Measurements from ENCODE around the gene LRRC15. TPM values are rescaled to one million over a fixed set of nuclear protein-coding genes. Genes with fewer than 3 reads are reported as not detected.

The LRRC15 gene
- total RNA-seq, 1 experiment from 2014 or later, result 0.07 TPM

DNA sequence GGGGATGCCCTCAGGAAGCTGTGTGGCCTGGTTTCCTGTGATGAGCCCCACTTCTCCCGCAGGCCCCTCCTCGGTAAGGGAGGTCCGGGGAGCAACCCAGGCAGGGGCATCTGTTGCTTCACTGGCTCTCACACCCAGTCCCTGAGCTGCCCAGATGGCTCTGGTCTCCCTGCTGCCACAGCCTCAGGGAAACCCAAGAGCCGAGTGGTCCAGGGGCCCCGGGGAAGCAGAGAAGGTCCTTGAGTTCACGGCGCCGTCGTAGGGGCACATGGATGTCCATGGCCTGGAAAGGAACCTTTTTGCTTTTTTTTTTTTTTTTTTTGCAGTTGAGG lies 13.3 kb upstream of the LRRC15 start:
- H3K27me3 Mint-ChIP-seq (ENCODE audit: low read depth), result no peaks in the 10 kb centered on the region; the same call in 1 of the 2 replicates
- no peak for ATAC-seq
- ChIA-PET POLR2A (interaction anchor here (1.1 kb wide), 1 partner anchor 10 kb away, joined by 3 read pairs; no protein-coding TSS in a partner anchor), CTCF (interaction anchor here (0.6 to 2.7 kb wide), 5 partner anchors 23 to 89 kb away, joined by 3 to 9 read pairs (median 3); no protein-coding TSS in a partner anchor)
- no peak overlapping the region for H3K4me3 Mint-ChIP-seq
- peaks cover 43% of the 10 kb centered on the region for H3K4me1 Mint-ChIP-seq
- DNase-seq (ENCODE audit: low spot score), result no peak
- H3K9me3 Mint-ChIP-seq, result no peaks in the 10 kb centered on the region
- H3K36me3 Mint-ChIP-seq, result no peaks in the 10 kb centered on the region
- no peak overlapping the region for H3K27ac Mint-ChIP-seq
- TF ChIP-seq, protein P1, sequence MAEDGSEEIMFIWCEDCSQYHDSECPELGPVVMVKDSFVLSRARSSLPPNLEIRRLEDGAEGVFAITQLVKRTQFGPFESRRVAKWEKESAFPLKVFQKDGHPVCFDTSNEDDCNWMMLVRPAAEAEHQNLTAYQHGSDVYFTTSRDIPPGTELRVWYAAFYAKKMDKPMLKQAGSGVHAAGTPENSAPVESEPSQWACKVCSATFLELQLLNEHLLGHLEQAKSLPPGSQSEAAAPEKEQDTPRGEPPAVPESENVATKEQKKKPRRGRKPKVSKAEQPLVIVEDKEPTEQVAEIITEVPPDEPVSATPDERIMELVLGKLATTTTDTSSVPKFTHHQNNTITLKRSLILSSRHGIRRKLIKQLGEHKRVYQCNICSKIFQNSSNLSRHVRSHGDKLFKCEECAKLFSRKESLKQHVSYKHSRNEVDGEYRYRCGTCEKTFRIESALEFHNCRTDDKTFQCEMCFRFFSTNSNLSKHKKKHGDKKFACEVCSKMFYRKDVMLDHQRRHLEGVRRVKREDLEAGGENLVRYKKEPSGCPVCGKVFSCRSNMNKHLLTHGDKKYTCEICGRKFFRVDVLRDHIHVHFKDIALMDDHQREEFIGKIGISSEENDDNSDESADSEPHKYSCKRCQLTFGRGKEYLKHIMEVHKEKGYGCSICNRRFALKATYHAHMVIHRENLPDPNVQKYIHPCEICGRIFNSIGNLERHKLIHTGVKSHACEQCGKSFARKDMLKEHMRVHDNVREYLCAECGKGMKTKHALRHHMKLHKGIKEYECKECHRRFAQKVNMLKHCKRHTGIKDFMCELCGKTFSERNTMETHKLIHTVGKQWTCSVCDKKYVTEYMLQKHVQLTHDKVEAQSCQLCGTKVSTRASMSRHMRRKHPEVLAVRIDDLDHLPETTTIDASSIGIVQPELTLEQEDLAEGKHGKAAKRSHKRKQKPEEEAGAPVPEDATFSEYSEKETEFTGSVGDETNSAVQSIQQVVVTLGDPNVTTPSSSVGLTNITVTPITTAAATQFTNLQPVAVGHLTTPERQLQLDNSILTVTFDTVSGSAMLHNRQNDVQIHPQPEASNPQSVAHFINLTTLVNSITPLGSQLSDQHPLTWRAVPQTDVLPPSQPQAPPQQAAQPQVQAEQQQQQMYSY (CRISPR knock-in tag; IDR thresholded peaks at IDR 0.05), result no peak
- no peak for TF ChIP-seq CREB1 (CRISPR knock-in tag; IDR thresholded peaks at IDR 0.05)
- no peak for TF ChIP-seq NR1H2 (CRISPR knock-in tag; IDR thresholded peaks at IDR 0.05)
- no peak for TF ChIP-seq CBFB (CRISPR knock-in tag; IDR thresholded peaks at IDR 0.05; ENCODE audit: low read depth)

GRCh38 chr3:194382196-194382891 lies 12.8 kb upstream of the LRRC15 start:
- TF ChIP-seq HMGXB4 (CRISPR knock-in tag; IDR thresholded peaks at IDR 0.05) (no peak), ZNF423 (CRISPR knock-in tag; IDR thresholded peaks at IDR 0.05) (no peak), OVOL2 (CRISPR knock-in tag; IDR thresholded peaks at IDR 0.05; ENCODE audit: borderline replicate concordance) (no peak), MXD4 (CRISPR knock-in tag; IDR thresholded peaks at IDR 0.05; ENCODE audit: borderline replicate concordance) (no peak), ZNF532 (CRISPR knock-in tag; IDR thresholded peaks at IDR 0.05; ENCODE audit: borderline replicate concordance) (no peak), SMAD4 (CRISPR knock-in tag; IDR thresholded peaks at IDR 0.05) (no peak), ZBTB21 (CRISPR knock-in tag; IDR thresholded peaks at IDR 0.05; ENCODE audit: borderline replicate concordance) (no peak), GABPB1 (CRISPR knock-in tag; IDR thresholded peaks at IDR 0.05) (no peak), CBFB (CRISPR knock-in tag; IDR thresholded peaks at IDR 0.05; ENCODE audit: low read depth) (no peak), IRF2 (CRISPR knock-in tag; IDR thresholded peaks at IDR 0.05; ENCODE audit: borderline replicate concordance, low read depth) (no peak), ZNF219 (CRISPR knock-in tag; IDR thresholded peaks at IDR 0.05; ENCODE audit: borderline replicate concordance) (no peak), FOXJ3 (CRISPR knock-in tag; IDR thresholded peaks at IDR 0.05; ENCODE audit: borderline replicate concordance) (no peak), ZNF263 (CRISPR knock-in tag; IDR thresholded peaks at IDR 0.05; ENCODE audit: low read depth) (no peak), RELA (CRISPR knock-in tag; IDR thresholded peaks at IDR 0.05; ENCODE audit: borderline replicate concordance) (no peak), NFATC4 (CRISPR knock-in tag; IDR thresholded peaks at IDR 0.05) (no peak)
- TF ChIP-seq, protein P2, sequence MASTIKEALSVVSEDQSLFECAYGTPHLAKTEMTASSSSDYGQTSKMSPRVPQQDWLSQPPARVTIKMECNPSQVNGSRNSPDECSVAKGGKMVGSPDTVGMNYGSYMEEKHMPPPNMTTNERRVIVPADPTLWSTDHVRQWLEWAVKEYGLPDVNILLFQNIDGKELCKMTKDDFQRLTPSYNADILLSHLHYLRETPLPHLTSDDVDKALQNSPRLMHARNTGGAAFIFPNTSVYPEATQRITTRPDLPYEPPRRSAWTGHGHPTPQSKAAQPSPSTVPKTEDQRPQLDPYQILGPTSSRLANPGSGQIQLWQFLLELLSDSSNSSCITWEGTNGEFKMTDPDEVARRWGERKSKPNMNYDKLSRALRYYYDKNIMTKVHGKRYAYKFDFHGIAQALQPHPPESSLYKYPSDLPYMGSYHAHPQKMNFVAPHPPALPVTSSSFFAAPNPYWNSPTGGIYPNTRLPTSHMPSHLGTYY (CRISPR knock-in tag; IDR thresholded peaks at IDR 0.05), result no peak
- TF ChIP-seq, protein P3, sequence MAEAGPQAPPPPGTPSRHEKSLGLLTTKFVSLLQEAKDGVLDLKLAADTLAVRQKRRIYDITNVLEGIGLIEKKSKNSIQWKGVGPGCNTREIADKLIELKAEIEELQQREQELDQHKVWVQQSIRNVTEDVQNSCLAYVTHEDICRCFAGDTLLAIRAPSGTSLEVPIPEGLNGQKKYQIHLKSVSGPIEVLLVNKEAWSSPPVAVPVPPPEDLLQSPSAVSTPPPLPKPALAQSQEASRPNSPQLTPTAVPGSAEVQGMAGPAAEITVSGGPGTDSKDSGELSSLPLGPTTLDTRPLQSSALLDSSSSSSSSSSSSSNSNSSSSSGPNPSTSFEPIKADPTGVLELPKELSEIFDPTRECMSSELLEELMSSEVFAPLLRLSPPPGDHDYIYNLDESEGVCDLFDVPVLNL (CRISPR knock-in tag; IDR thresholded peaks at IDR 0.05; ENCODE audit: borderline replicate concordance, low read depth), result no peak
- peaks cover 43% of the 10 kb centered on the region for H3K4me1 Mint-ChIP-seq
- H3K27me3 Mint-ChIP-seq (ENCODE audit: low read depth), result no peaks in the 10 kb centered on the region; the same call in 1 of the 2 replicates
- 0 out of 2 replicates have a peak overlapping the region, but pooled peaks have one; percentile 4 for H3K27ac Mint-ChIP-seq
- no peaks in the 10 kb centered on the region for H3K9me3 Mint-ChIP-seq
- CTCF ChIA-PET, result interaction anchor here (0.9 to 2.7 kb wide), 3 partner anchors 38 to 90 kb away, joined by 3 to 9 read pairs (median 3); no protein-coding TSS in a partner anchor
- ATAC-seq (peak; percentile 34), DNase-seq (ENCODE audit: low spot score) (no peak)
- no peaks in the 10 kb centered on the region for H3K36me3 Mint-ChIP-seq
- POLR2A ChIA-PET, result interaction anchor here (1.1 kb wide), 1 partner anchor 10 kb away, joined by 3 read pairs; no protein-coding TSS in a partner anchor
- no peak overlapping the region for H3K4me3 Mint-ChIP-seq

Measured in WTC11 (cell line).